GM23338 (cell line): ENCODE measurements around the gene KRTAP17-1.

Source experiments
- CREB1 ChIP-seq: fragments of 250-450 bp; sonication (Bioruptor Pico); IDR thresholded peaks from 2 replicates; pipeline ENCODE4 v1.5.0; 2020; ENCODE audit warnings: low read depth, mild to moderate bottlenecking, moderate library complexity
- EZH2 ChIP-seq: fragments of 200-600 bp; sonication (generic); IDR thresholded peaks from one replicate; pipeline ENCODE4 v1.8.0; 2017; ENCODE audit warnings: antibody characterized with exemption, mild to moderate bottlenecking, low read depth; ENCODE audit not compliant: unreplicated experiment
- EZH2phosphoT487 ChIP-seq: fragments of 200-600 bp; sonication (generic); IDR thresholded peaks from one replicate; pipeline ENCODE4 v1.8.1; 2018; ENCODE audit warnings: antibody characterized with exemption; ENCODE audit not compliant: unreplicated experiment
- NANOG ChIP-seq: IDR thresholded peaks from 2 replicates; pipeline ENCODE4 v1.6.1; 2016; ENCODE audit warnings: antibody characterized with exemption, borderline replicate concordance
- POLR2AphosphoS5 ChIP-seq: IDR thresholded peaks from 2 replicates; pipeline ENCODE4 v1.6.1; 2016; ENCODE audit warnings: antibody characterized with exemption, low read depth
- STAT1 ChIP-seq: IDR thresholded peaks from one replicate; pipeline ENCODE4 v1.6.1; 2016; ENCODE audit warnings: antibody characterized with exemption; ENCODE audit not compliant: unreplicated experiment
- ZNF114 ChIP-seq: fragments of 250-450 bp; sonication (Bioruptor Pico); IDR thresholded peaks from 2 replicates; pipeline ENCODE4 v1.5.0; 2020; ENCODE audit warnings: mild to moderate bottlenecking, moderate library complexity
- ZNF331 ChIP-seq: fragments of 250-450 bp; sonication (Bioruptor Pico); IDR thresholded peaks from 2 replicates; pipeline ENCODE4 v1.5.0; 2020; ENCODE audit warnings: low read depth, mild to moderate bottlenecking, moderate library complexity
- TF ChIP-seq, protein P1 (sequence below), 2 experiments: fragments of 200-600 bp in 1 of 2; sonication (generic) in 1 of 2; conservative IDR thresholded peaks; 2 replicates each; pipeline versions ENCODE4 v1.5.1 to v1.6.1; 2016 to 2017; ENCODE audit warnings: antibody characterized with exemption in 2 of 2, low read depth in 2 of 2, mild to moderate bottlenecking in 2 of 2, moderate library complexity in 1 of 2
- TF ChIP-seq, protein P2 (sequence below): IDR thresholded peaks from one replicate; pipeline ENCODE4 v1.6.1; 2018; ENCODE audit warnings: antibody characterized with exemption; ENCODE audit not compliant: unreplicated experiment
- TF ChIP-seq, protein P3 (sequence below): IDR thresholded peaks from 2 replicates; pipeline ENCODE4 v1.6.1; 2016; ENCODE audit warnings: antibody characterized with exemption
- TF ChIP-seq, protein P4 (sequence below): fragments of 250-450 bp; sonication (Bioruptor Pico); IDR thresholded peaks from 2 replicates; pipeline ENCODE4 v1.5.0; 2020; ENCODE audit warnings: mild to moderate bottlenecking, moderate library complexity

DNA sequence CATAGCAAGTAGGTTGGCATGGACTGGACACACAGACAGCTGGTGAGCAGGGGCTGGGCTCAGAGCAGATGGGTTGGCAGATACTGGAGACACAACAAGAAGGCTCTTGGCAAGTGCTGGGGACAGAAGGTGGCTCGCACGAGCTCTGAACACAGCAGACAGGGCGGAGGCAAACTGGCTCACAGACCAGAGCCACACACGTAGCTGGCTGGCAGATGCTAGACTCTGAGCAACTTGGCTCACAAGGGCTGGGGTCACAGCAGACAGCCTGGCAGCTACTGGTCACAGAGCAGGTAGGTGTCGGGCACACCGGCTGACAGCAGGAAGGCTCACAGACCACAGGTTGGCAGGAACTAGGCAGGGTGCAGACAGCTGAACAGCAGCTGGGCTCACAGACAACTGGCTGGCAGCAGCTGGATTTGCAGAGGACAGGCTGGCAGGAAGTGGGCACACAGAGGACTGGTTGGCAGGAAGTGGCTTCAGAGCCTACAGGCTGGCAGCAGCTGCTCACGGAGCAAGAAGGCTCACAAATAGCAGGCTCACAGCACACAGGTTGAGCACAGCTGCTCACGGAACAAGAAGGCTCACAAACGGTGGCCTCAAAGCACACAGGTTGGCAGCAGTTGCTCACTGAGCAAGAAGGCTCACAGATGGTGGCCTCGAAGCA lies 7.1 kb downstream of the KRTAP17-1 start:
- TF ChIP-seq EZH2: no peak
- no peak for TF ChIP-seq STAT1
- TF ChIP-seq POLR2AphosphoS5: no peak
- TF ChIP-seq, protein P1, sequence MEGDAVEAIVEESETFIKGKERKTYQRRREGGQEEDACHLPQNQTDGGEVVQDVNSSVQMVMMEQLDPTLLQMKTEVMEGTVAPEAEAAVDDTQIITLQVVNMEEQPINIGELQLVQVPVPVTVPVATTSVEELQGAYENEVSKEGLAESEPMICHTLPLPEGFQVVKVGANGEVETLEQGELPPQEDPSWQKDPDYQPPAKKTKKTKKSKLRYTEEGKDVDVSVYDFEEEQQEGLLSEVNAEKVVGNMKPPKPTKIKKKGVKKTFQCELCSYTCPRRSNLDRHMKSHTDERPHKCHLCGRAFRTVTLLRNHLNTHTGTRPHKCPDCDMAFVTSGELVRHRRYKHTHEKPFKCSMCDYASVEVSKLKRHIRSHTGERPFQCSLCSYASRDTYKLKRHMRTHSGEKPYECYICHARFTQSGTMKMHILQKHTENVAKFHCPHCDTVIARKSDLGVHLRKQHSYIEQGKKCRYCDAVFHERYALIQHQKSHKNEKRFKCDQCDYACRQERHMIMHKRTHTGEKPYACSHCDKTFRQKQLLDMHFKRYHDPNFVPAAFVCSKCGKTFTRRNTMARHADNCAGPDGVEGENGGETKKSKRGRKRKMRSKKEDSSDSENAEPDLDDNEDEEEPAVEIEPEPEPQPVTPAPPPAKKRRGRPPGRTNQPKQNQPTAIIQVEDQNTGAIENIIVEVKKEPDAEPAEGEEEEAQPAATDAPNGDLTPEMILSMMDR (conservative IDR thresholded peaks at IDR 0.05; ENCODE audit: low read depth in 2 of 2): no peak
- no peak for TF ChIP-seq NANOG
- no peak for TF ChIP-seq CREB1
- TF ChIP-seq, protein P2, sequence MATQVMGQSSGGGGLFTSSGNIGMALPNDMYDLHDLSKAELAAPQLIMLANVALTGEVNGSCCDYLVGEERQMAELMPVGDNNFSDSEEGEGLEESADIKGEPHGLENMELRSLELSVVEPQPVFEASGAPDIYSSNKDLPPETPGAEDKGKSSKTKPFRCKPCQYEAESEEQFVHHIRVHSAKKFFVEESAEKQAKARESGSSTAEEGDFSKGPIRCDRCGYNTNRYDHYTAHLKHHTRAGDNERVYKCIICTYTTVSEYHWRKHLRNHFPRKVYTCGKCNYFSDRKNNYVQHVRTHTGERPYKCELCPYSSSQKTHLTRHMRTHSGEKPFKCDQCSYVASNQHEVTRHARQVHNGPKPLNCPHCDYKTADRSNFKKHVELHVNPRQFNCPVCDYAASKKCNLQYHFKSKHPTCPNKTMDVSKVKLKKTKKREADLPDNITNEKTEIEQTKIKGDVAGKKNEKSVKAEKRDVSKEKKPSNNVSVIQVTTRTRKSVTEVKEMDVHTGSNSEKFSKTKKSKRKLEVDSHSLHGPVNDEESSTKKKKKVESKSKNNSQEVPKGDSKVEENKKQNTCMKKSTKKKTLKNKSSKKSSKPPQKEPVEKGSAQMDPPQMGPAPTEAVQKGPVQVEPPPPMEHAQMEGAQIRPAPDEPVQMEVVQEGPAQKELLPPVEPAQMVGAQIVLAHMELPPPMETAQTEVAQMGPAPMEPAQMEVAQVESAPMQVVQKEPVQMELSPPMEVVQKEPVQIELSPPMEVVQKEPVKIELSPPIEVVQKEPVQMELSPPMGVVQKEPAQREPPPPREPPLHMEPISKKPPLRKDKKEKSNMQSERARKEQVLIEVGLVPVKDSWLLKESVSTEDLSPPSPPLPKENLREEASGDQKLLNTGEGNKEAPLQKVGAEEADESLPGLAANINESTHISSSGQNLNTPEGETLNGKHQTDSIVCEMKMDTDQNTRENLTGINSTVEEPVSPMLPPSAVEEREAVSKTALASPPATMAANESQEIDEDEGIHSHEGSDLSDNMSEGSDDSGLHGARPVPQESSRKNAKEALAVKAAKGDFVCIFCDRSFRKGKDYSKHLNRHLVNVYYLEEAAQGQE: no peak
- no peak for TF ChIP-seq EZH2phosphoT487
- TF ChIP-seq, protein P3, sequence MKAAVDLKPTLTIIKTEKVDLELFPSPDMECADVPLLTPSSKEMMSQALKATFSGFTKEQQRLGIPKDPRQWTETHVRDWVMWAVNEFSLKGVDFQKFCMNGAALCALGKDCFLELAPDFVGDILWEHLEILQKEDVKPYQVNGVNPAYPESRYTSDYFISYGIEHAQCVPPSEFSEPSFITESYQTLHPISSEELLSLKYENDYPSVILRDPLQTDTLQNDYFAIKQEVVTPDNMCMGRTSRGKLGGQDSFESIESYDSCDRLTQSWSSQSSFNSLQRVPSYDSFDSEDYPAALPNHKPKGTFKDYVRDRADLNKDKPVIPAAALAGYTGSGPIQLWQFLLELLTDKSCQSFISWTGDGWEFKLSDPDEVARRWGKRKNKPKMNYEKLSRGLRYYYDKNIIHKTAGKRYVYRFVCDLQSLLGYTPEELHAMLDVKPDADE: no peak
- TF ChIP-seq ZNF114: no peak
- TF ChIP-seq ZNF331 (CRISPR knock-in tag): no peak
- TF ChIP-seq, protein P4, sequence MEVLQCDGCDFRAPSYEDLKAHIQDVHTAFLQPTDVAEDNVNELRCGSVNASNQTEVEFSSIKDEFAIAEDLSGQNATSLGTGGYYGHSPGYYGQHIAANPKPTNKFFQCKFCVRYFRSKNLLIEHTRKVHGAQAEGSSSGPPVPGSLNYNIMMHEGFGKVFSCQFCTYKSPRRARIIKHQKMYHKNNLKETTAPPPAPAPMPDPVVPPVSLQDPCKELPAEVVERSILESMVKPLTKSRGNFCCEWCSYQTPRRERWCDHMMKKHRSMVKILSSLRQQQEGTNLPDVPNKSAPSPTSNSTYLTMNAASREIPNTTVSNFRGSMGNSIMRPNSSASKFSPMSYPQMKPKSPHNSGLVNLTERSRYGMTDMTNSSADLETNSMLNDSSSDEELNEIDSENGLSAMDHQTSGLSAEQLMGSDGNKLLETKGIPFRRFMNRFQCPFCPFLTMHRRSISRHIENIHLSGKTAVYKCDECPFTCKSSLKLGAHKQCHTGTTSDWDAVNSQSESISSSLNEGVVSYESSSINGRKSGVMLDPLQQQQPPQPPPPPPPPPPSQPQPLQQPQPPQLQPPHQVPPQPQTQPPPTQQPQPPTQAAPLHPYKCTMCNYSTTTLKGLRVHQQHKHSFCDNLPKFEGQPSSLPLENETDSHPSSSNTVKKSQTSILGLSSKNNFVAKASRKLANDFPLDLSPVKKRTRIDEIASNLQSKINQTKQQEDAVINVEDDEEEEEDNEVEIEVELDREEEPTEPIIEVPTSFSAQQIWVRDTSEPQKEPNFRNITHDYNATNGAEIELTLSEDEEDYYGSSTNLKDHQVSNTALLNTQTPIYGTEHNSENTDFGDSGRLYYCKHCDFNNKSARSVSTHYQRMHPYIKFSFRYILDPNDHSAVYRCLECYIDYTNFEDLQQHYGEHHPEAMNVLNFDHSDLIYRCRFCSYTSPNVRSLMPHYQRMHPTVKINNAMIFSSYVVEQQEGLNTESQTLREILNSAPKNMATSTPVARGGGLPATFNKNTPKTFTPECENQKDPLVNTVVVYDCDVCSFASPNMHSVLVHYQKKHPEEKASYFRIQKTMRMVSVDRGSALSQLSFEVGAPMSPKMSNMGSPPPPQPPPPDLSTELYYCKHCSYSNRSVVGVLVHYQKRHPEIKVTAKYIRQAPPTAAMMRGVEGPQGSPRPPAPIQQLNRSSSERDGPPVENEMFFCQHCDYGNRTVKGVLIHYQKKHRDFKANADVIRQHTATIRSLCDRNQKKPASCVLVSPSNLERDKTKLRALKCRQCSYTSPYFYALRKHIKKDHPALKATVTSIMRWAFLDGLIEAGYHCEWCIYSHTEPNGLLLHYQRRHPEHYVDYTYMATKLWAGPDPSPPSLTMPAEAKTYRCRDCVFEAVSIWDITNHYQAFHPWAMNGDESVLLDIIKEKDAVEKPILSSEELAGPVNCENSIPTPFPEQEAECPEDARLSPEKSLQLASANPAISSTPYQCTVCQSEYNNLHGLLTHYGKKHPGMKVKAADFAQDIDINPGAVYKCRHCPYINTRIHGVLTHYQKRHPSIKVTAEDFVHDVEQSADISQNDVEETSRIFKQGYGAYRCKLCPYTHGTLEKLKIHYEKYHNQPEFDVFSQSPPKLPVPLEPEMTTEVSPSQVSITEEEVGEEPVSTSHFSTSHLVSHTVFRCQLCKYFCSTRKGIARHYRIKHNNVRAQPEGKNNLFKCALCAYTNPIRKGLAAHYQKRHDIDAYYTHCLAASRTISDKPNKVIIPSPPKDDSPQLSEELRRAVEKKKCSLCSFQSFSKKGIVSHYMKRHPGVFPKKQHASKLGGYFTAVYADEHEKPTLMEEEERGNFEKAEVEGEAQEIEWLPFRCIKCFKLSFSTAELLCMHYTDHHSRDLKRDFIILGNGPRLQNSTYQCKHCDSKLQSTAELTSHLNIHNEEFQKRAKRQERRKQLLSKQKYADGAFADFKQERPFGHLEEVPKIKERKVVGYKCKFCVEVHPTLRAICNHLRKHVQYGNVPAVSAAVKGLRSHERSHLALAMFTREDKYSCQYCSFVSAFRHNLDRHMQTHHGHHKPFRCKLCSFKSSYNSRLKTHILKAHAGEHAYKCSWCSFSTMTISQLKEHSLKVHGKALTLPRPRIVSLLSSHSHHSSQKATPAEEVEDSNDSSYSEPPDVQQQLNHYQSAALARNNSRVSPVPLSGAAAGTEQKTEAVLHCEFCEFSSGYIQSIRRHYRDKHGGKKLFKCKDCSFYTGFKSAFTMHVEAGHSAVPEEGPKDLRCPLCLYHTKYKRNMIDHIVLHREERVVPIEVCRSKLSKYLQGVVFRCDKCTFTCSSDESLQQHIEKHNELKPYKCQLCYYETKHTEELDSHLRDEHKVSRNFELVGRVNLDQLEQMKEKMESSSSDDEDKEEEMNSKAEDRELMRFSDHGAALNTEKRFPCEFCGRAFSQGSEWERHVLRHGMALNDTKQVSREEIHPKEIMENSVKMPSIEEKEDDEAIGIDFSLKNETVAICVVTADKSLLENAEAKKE (CRISPR knock-in tag): no peak
